Body of pancreas (tissue), 4 donors: Measurements from ENCODE around the gene ARHGEF37.

ENCODE experiments used
- POLR2A ChIP-seq, 3 donors: fragments of 450-650 bp; IDR thresholded peaks; one replicate each; pipeline ENCODE4 v1.6.1; 2016; ENCODE audit warnings: antibody characterized with exemption in 3 of 3, mild to moderate bottlenecking in 2 of 3
- TF ChIP-seq, protein P1 (sequence below), 7 experiments: fragments of 450-650 bp in 4 of 7; fragments of 200-600 bp in 3 of 7; sonication (generic) in 3 of 7; IDR thresholded peaks; one replicate each; pipeline ENCODE4 v1.5.1; 2016 to 2019; ENCODE audit warnings: antibody characterized with exemption in 7 of 7

DNA sequence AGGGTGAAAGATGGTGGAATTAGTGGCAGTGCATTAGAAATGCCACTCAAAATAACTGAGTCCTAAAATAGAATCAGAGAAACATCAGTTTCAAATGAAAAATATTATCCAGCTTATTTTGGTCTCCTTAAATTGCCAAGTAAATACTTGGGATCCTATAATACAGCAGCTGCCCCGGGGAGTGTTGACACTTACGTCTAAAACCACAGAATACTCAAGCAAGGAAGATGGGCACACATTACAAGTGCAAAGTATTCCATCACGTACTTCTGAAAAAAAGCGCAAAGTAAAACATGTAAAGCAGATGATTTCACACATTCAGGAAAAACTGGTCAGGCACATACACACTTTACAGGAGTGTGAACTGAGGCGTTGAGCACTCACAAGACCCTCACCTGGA lies 2.4 kb upstream of the ARHGEF37 start:
- TF ChIP-seq, protein P1, sequence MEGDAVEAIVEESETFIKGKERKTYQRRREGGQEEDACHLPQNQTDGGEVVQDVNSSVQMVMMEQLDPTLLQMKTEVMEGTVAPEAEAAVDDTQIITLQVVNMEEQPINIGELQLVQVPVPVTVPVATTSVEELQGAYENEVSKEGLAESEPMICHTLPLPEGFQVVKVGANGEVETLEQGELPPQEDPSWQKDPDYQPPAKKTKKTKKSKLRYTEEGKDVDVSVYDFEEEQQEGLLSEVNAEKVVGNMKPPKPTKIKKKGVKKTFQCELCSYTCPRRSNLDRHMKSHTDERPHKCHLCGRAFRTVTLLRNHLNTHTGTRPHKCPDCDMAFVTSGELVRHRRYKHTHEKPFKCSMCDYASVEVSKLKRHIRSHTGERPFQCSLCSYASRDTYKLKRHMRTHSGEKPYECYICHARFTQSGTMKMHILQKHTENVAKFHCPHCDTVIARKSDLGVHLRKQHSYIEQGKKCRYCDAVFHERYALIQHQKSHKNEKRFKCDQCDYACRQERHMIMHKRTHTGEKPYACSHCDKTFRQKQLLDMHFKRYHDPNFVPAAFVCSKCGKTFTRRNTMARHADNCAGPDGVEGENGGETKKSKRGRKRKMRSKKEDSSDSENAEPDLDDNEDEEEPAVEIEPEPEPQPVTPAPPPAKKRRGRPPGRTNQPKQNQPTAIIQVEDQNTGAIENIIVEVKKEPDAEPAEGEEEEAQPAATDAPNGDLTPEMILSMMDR (IDR thresholded peaks at IDR 0.05), result no peak
- no peak for TF ChIP-seq POLR2A (IDR thresholded peaks at IDR 0.05)
